Central memory CD8-positive, alpha-beta T cell (primary cell): Measurements from ENCODE around the gene EEPD1.
A peak's percentile ranks its signal among the peaks of the same experiment; 100 is the strongest.

Experiments used
- ATAC-seq: fragments of 150-1000 bp; cut with Tn5 transposase; replicated peaks from 2 replicates; pipeline ENCODE4 v1.10.0; 2022; ENCODE audit warnings: mild to moderate bottlenecking, moderate FRiP score, moderate number of reproducible peaks; ENCODE audit not compliant: poor library complexity, severe bottlenecking; ENCODE audit errors: extremely low read depth
- DNase-seq, 2 donors: peaks; one replicate each; pipeline ENCODE4 v3.0.0; 2021; ENCODE audit warnings: low spot score in 2 of 2
- H3K27ac Mint-ChIP-seq: one replicate; pipeline ENCODE4 v1.8.0; 2022; ENCODE audit warnings: low read depth, mild to moderate bottlenecking, moderate library complexity, mixed read lengths
- H3K27me3 Mint-ChIP-seq: one replicate; pipeline ENCODE4 v1.8.0; 2022; ENCODE audit warnings: mixed read lengths
- H3K36me3 Mint-ChIP-seq: one replicate; pipeline ENCODE4 v1.8.0; 2022; ENCODE audit warnings: mild to moderate bottlenecking, moderate library complexity, mixed read lengths; ENCODE audit not compliant: insufficient read depth
- H3K4me1 Mint-ChIP-seq: one replicate; pipeline ENCODE4 v1.8.0; 2022; ENCODE audit warnings: mixed read lengths
- H3K4me3 Mint-ChIP-seq: one replicate; pipeline ENCODE4 v1.8.0; 2022; ENCODE audit warnings: mild to moderate bottlenecking, moderate library complexity, mixed read lengths
- H3K9me3 Mint-ChIP-seq: one replicate; pipeline ENCODE4 v1.8.0; 2022; ENCODE audit warnings: mixed read lengths

Gene EEPD1

DNA sequence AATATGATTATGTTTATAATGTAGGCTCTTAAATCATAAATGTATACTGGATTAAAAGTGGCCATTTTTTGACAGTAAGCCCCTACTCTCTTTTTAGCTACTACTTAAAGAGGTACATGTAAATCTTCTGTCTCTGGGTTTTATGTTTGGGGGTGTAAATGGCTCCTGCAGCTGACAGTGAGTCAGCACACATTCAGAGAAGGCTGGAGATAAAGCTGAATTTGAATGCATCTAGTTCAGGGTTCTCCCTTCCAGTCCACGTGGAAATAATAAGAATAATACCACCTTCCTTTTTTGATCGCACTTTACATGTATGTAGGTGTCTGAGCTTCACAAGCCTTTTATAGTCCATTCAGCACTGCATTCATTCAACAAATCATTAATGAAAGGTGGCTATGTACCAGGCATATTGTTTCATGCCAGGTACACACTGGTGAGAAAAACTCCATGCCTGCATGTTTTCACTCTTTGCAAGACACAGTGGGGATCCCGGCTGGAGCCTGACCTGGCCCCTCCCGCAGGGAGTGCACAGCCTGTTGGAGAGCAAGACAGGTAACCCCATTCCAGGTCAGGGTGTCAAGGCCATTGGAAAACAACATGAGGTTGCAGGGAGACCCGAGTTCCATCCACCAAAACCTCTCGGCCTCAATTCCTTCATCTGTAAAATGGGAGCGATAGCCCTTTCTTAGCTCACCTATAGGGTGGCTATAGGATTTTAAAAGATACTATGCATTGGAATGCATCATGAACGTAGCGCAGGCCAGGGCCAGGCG, 129.1 kb downstream of the EEPD1 start:
- DNase-seq = no peak
- Mint-ChIP-seq H3K4me3 (no peak overlapping the region), H3K36me3 (peaks cover 4% of the 10 kb centered on the region), H3K27me3 (peaks cover 9% of the 10 kb centered on the region), H3K4me1 (peaks cover 56% of the 10 kb centered on the region), H3K27ac (no peak overlapping the region), H3K9me3 (no peaks in the 10 kb centered on the region)
- ATAC-seq = no peak

DNA sequence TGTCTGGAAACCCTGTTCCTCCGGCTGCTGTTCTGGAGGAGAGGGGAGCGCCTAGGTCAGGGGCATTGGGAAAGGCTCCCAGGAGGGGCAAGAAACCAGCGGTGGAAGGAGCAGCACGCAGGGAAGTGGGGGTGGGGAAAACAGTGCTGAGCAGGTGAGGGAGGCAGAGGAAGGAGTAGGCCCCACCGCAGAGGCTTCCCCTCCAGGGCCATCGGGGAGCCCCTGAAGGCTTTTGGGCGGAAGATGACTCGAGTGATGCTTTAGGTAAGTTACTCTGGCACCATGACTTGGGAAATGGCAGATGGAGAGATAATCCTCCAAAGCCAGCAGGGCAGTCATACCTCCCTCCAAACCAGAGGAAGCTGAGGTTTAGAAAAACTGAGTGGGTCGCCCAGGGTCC, 130.1 kb downstream of the EEPD1 start:
- Mint-ChIP-seq H3K36me3 (peaks cover 7% of the 10 kb centered on the region), H3K27ac (peak overlapping the region; percentile 74), H3K4me3 (no peak overlapping the region), H3K9me3 (no peaks in the 10 kb centered on the region), H3K4me1 (peaks cover 67% of the 10 kb centered on the region), H3K27me3 (peaks cover 9% of the 10 kb centered on the region)
- DNase-seq (no peak), ATAC-seq (no peak)

DNA sequence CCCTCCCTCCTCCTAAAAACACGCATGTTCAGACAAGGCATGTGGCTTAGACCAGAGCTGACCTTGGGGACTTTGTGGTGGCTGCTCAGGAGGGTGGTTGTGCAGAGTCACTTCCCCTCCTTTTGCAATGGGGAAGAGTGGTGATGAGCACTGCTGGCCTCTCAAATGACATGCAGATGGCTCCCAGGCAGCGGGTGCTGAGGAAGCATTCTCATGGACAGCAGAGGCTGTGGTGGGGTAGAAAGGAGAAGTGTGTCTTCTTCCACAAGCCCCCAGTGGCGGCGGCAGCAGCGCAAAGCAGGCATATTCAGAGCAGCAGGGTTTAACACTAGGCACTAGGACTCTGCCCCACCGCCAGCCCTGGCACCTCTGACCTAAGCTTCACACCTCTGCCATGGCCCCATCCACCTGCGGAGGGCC, 130.7 kb downstream of the EEPD1 start:
- no peak for DNase-seq
- Mint-ChIP-seq H3K27ac (peak overlapping the region; percentile 74), H3K4me3 (no peak overlapping the region), H3K9me3 (no peaks in the 10 kb centered on the region), H3K36me3 (peaks cover 8% of the 10 kb centered on the region), H3K4me1 (peaks cover 72% of the 10 kb centered on the region), H3K27me3 (peaks cover 9% of the 10 kb centered on the region)
- peak; percentile 10 for ATAC-seq

DNA sequence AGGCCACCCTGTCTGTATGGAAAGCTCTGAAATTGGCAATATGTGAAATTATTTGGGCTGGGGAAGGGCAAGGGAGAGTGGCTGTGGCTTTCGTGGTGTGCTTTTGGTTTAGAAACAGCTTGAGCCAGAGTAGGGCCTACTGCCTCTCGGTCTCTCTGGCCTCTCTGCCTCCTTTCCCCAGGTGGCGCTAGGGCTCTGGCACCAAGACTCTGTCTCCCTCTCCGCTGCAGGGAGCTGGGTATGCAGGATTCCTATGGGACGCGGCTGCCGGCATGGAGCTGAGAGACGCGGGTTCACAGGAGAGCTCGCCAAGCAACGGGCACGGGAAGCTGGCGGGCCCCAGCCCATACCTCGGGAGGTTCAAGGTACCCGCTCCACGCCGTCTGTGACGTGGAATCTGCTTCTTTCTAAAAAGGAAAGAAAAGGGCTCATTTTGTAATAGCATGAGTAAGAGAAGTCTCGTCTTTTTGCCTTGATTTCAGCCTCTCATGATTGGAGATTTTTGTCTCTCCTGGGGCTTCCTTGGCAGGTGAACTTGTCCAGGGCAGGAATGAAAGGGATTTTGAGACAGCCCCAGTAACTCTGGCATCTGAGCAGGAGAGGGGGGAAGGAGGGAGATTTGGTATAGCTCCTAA, 131.5 kb downstream of the EEPD1 start:
- Mint-ChIP-seq H3K4me1 (peaks cover 75% of the 10 kb centered on the region), H3K9me3 (no peaks in the 10 kb centered on the region), H3K36me3 (peaks cover 8% of the 10 kb centered on the region), H3K27me3 (peaks cover 7% of the 10 kb centered on the region), H3K4me3 (no peak overlapping the region), H3K27ac (peak overlapping the region; percentile 74)
- ATAC-seq (no peak), DNase-seq (no peak)

DNA sequence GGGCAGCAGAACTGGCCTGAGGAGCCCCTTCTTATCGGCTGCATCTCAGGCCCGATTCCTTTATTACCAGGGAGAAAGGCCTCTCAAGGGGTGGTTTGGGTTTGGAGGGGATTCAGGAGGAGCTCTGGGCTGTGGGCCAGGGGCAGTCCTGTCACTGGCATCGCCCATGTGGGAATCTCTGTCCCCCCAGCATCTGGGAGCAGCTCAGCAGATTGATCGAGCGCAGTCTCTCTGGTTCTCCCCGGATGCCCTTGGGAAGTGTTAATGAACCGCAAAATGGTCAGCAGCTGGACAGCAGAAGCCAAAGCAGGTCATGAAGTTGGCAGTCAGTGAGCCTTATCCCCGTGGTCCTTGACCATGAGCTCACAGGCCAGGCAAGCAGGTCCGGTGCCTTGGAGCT, 132.2 kb downstream of the EEPD1 start:
- Mint-ChIP-seq H3K27ac (peak overlapping the region; percentile 99), H3K9me3 (no peaks in the 10 kb centered on the region), H3K36me3 (peaks cover 8% of the 10 kb centered on the region), H3K27me3 (peaks cover under 1% of the 10 kb centered on the region), H3K4me3 (no peak overlapping the region), H3K4me1 (peaks cover 68% of the 10 kb centered on the region)
- ATAC-seq (no peak), DNase-seq (no peak)

DNA sequence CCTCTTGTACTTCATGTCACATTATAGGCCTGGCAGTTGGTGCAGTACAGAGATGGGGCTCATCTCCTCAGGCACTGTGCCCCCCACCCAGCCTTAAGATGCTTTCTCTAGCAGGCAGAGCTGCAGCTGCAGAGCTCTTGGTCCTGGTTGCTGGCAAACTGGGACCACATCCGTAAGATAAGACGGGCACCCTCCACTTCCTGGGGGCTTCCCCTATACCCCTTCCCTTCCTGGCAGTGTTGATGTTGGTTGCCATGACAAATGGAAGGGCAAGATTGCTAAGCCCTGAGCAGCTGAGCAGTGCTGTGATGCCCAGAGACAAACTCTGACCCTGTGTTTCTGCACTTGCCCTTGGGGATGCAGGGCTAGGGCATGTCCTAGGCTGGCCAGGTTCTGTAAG, 133.2 kb downstream of the EEPD1 start:
- Mint-ChIP-seq H3K27ac (peak overlapping the region; percentile 99), H3K27me3 (no peaks in the 10 kb centered on the region), H3K36me3 (peaks cover 8% of the 10 kb centered on the region), H3K4me3 (peak overlapping the region; percentile 72), H3K9me3 (no peaks in the 10 kb centered on the region), H3K4me1 (peaks cover 60% of the 10 kb centered on the region)
- peak; percentile 38 to 63 for DNase-seq
- peak; percentile 70 for ATAC-seq

DNA sequence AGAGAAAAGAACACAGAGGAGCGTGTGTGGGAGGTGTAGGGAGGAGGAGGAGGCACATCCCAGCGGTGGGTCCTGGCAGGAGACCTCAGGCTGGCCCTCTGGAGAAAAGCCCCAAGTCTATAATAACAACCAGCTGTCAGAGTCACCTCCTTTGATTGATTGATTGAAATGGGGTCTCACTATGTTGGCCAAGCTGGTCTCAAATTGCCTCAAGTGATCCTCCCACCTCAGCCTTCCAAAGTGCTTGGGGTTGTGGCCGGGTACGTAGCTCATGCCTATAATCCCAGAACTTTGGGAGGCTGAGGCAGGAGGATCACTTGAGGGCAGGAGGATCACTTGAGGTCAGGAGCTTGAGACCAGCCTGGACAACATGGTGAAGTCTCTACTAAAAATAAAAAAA, 133.6 kb downstream of the EEPD1 start:
- peak overlapping the region; percentile 99 for H3K27ac Mint-ChIP-seq
- no peak for ATAC-seq
- H3K27me3 Mint-ChIP-seq = no peaks in the 10 kb centered on the region
- peaks cover 61% of the 10 kb centered on the region for H3K4me1 Mint-ChIP-seq
- H3K4me3 Mint-ChIP-seq = peak overlapping the region; percentile 72
- peaks cover 8% of the 10 kb centered on the region for H3K36me3 Mint-ChIP-seq
- no peaks in the 10 kb centered on the region for H3K9me3 Mint-ChIP-seq
- DNase-seq = no peak

DNA sequence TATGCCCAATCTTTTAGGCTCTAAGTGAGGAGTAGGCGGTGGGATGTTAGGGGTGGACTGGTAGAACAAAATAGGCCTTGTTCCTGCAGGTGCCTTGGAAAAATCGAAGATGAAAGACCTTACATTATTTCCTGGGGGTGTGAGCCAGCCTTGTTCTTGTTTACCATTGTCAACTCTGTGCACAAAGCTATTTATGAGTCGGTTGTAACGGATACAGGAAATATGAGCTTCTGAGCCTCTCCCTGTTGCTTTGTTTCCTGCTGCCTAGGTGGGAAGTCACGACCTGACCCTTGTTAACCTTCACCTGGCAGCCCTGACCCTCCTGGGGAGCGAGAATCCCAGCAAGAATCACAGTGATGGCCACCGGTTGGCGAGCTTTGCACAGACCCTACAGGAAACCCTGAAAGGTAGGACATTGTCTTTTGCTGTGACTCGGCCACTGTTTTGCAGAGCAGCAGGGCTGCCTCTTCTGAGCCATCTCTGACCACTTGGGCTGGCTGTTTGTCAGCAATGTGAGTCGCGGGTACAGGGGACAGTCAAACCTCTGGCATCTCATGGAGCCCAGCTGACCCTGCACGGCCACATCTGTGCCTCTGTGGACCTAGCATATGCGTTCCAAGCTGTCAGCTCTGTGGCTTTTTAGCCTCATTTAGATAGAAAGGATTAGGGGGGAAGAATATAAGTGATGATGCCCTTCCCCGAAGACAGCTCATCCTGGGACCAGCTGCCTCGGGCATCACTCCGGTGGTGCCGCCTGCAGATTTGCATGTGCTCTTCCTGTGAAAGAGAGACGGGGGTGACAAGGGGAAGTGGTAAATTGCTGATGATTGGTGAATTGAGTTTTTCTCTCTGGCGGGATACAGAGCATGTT, 134.6 kb downstream of the EEPD1 start:
- H3K36me3 Mint-ChIP-seq = peaks cover 8% of the 10 kb centered on the region
- peak overlapping the region; percentile 99 for H3K27ac Mint-ChIP-seq
- DNase-seq = no peak
- H3K9me3 Mint-ChIP-seq = no peaks in the 10 kb centered on the region
- peaks cover 70% of the 10 kb centered on the region for H3K4me1 Mint-ChIP-seq
- H3K27me3 Mint-ChIP-seq = no peaks in the 10 kb centered on the region
- H3K4me3 Mint-ChIP-seq = peak overlapping the region; percentile 81
- ATAC-seq = peak; percentile 40

DNA sequence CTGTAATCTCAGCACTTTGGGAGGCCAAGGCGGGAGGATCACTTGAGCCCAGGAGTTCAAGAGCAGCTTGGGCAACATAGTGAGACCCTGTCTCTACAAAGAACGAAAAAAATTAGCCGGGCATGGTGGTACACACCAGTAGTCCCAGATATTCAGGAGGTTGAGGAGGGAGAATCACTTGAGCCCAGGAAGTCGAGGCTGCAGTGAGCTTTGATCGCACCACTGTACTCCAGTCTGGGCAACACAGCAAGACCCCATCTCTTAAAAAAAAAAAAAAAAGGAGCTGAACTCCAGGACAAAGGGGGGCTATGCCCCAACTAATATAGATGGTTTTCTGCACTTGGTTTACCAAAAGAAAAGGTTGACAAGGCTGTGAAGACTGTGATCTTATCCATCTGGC, 135.4 kb downstream of the EEPD1 start:
- Mint-ChIP-seq H3K27me3 (no peaks in the 10 kb centered on the region), H3K27ac (peak overlapping the region; percentile 99), H3K4me1 (peaks cover 63% of the 10 kb centered on the region), H3K4me3 (peak overlapping the region; percentile 81), H3K9me3 (no peaks in the 10 kb centered on the region), H3K36me3 (peaks cover 8% of the 10 kb centered on the region)
- ATAC-seq (no peak), DNase-seq (no peak)

DNA sequence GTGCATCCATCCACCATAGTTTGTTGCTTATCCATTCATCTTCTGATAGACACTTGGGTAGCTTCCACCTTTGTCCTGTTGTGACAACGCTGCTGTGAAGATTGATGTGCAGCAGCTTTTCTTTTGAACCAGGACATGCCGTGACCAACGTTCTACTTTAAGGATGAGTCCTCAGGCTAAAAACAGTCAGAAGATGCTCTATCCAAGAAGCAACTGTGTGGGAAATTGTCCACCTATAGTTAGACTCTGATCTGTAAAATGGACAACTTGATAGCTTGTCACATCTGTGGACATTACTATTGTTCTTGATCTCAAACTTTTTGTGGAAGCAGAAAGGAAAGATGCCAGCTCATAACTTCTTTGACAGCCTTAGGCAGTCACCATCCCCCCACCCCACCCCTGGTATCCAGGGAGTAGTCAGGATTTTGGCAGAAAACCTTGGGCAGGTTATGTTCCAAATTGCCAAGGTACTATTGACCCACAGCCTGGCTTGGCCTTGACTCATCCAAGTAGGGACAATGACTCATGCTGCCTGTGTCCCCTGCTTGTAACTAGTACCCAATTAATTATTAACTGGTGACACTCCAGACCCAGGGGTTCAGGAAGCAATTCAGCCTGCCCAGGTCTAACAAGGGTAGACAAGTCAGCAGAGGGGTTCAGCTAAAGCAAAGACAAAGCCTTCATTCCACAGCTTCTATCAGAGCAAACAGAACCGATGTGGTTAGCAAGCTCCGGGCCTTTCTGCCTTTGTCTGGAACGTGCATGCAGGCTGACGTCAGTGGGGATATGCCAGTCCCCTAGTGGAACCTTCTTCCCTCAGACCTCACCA, 137.0 kb downstream of the EEPD1 start:
- DNase-seq = no peak
- ATAC-seq = no peak
- Mint-ChIP-seq H3K27me3 (no peaks in the 10 kb centered on the region), H3K36me3 (peaks cover 8% of the 10 kb centered on the region), H3K9me3 (no peaks in the 10 kb centered on the region), H3K4me1 (peaks cover 50% of the 10 kb centered on the region), H3K27ac (no peak overlapping the region), H3K4me3 (no peak overlapping the region)

DNA sequence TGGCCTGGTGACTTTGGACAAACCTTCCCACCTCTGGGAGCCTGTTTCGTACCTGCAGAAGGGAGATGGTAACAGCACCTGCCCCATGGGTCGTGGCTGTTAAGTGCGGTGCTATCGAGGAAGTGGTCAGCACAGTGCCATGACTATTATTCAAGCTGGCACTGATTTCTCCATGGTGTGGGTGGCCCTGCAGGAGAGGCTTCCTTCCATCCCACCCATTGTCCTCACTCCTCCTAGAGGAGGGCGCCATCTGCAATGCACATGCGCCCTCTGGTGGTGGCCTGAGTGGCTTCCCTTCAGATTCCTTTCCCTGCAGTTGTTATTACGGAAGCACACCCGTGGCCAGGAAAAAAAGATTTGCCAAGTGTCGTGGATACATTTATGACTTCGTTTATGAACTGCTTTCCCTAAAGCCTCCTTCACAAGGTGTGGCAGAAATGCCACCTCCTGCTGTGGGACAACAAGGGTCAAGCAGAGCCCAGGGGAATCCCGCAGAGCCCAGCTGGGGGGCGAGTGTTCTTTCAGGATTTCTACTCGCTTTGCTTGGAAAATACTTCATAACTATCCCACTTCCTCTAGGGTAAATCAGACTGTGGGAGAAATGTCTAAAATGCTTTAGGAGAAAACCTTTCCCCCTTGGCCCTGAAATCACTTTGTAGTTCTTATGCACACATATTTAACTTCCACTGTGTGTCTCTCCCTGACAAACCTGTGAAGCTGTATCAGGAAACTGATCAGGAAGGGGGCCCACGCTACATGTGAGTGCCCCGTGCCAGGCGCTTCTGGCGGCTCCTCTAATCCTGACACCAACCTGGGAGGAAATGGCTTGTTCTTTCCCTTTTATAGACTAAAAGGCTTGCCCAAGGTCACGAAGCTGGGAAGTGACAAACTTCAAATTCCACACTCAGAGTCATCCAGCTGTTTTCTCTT, 138.6 kb downstream of the EEPD1 start:
- ATAC-seq = peak; percentile 11
- H3K9me3 Mint-ChIP-seq = no peaks in the 10 kb centered on the region
- peaks cover 3% of the 10 kb centered on the region for H3K36me3 Mint-ChIP-seq
- peak; percentile 35 to 66 for DNase-seq
- peaks cover 42% of the 10 kb centered on the region for H3K4me1 Mint-ChIP-seq
- peak overlapping the region; percentile 41 for H3K4me3 Mint-ChIP-seq
- no peaks in the 10 kb centered on the region for H3K27me3 Mint-ChIP-seq
- peak overlapping the region; percentile 74 for H3K27ac Mint-ChIP-seq
